ENCODE results near the gene BRPF3.

The BRPF3 gene

DNA sequence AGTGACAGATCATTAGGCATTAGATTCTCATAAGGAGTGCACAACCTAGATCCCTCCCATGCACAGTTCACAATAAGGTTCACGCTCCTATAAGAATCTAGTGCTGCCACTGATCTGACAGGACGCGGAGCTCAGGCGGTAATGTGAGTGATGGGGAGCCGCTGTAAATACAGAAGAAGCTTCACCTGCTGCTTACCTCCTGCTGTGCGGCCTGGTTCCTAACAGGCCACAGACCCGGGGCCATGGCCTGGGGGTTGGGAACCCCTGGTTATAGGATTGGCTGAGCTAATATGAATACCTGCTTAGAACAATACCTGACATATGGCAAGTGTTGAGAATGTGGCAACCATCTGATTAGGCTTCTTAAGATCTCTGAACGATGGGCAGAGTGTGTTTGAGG, 75.7 kb downstream of the BRPF3 start:
- no peak for DNase-seq

DNA sequence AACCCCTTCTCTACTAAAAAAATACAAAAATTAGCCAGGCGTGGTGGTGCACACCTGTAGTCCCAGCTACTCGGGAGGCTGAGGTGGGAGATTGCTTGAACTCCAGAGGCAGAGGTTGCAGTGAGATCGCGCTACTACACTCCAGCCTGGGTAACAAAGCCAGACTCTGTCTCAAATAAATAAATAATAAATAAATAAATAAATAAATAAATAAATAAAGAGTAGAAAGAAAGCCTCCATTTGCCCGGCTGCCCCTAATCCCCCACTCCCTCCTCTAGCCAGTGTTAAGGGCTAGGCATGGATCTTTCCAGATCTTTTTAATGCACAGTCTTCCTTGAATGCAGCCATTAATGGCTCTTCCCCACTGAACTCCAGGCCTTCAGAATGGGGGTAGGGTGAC, 76.5 kb downstream of the BRPF3 start:
- no peak for DNase-seq

DNA sequence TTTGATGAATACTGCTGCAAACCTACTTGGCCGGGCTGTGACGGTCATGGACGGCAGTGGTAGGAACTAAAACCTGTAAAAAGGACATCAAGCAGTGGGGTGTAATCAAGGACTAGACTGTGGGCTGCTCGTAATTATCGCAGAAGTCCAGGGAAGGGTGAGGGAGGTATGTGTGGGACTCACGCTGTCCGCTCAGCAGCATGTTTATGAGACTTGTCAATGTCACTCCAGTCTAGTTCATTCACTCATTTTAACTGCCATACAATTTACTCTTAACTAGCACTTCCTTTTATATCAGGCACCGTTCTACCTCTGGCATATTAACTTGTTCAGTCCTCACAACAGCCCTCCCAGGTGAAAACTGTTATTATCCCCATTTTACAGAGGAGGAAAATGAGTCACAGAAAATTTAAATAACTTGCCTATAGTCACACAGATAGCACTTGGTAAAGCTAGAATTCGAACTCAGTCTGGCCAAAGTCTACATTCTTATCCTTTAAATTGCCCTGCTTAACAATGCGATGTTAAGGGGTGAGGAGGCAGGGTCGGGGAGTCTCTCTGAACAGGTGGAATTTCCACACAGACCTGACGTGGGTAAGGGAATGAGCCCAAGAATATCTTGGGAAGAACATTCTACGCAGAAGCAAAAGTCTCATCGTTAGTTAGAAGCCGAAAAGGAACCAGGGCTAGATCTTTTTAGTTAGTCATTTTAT, 77.4 kb downstream of the BRPF3 start:
- no peak for DNase-seq

DNA sequence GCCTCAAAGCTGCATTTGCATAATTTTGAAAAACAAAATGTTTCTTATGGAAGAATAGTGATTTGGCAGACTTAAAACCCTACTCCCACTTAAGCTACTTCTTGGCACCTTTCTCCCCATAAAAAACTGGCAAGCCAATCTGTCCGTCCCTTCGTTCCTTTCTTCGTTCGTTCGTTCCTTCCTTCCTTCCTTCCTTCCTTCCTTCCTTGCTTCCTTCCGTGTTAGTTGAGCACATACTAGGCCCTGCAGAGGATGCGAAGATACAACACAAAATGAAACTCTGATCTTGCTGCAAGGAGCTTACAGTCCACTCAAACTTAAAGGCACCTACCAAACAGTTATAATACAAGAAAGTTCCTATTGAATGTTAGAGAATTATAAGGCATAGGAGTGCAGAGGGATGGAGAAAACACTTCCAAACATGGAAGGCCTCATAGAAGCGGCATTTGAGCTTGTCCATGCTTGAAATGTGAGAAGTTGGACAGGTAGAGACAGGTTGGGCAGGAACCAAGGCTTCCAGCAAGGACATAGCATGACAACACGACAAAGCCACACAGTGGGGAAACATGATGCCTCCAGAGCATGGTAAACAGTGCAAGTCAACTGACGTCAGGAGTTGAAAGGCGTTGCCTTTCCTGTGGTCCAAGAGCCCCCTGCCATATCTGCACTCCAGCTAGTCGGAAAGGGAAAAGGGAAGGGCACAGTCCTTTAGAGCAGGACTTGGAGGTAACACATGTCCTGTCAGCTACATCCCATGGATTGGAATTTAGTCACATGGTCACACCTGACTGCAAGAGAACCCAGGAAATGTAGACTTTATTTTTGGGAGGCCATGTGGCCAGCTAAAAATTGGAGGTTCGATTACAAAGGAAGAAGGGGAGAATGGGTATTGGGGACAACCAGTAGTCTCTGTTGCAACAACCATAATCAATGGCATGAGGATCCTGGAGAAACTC, 80.3 kb downstream of the BRPF3 start:
- DNase-seq, result no peak

DNA sequence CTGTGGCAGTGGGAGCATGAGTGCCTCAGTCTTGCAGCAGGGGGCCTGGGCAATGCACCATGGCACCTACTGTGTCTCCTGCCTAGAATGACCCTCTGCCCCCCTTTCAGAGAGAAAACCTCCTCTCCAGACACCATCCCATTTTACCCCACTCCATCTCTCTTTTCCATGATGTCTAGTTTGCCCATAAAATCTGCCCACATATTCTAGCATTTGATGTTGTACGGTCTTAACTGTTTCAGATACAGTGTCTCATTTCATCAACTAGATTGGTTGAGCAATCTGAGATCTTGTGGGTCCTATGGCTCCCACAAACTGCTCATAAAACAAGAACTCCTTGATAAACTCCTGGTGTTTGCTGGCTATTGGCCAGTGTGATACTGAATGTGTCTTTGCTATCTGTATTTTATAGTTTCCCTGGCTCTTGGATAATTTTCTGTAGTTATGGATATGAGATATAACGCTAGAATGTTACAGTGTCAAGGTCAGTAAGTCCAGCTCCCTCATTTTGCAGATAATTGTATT, 81.5 kb downstream of the BRPF3 start:
- peak; percentile 29 to 30 for DNase-seq

DNA sequence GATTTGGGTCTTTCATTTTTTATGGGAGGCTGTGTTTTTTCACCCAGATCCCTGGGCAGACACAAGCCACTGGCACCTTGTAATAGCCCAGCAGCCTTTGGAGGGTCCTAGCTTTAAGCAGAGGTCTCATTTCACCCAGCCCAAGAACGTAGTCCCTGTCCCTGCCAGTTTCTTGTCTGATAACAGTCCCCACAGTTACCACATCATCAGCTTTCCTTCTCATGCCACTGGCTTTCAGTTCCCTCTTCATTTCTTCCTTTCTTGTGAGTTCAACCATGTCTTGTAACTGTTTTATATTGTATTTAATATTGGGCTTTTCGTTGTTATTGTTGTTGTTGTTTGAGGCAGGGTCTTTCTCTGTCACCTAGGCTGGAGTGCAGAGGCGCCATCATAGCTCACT, 83.9 kb downstream of the BRPF3 start:
- DNase-seq, result no peak

DNA sequence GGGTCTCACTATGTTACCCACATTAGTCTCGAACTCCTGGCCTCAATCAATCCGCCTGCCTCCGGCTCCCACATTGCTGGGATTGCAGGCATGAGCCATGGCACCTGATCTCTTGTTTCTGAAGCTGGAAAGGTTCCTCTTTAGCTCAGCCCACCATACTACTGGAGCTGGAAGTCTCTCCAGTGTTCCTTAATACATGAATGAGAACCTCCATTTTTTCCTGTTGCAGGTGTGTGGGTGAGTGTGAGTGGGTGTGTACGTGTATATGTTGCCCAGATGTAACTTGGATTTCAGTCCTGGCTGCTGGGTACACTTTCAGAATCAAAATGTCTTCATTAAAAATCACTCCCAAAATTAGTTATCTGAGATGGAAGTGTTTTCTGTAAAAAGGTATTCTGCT, 84.4 kb downstream of the BRPF3 start:
- no peak for DNase-seq

All from AML-193 (cell line).